Measurements from ENCODE around the gene PNP. TPM values are rescaled to one million over a fixed set of nuclear protein-coding genes. Genes with fewer than 3 reads are reported as not detected.

Gene PNP
- total and polyA plus RNA-seq, 10 donors: 36.0 to 93.1 (median 64.8) TPM

- no peak for TF ChIP-seq POLR2AphosphoS5 (IDR thresholded peaks at IDR 0.05)
- TF ChIP-seq POLR2A (IDR thresholded peaks at IDR 0.05): no peak
- TF ChIP-seq CTCF (IDR thresholded peaks at IDR 0.05 in 8 of 11, conservative IDR thresholded peaks at IDR 0.05 in 3 of 11): no peak
- Histone ChIP-seq H3K36me3 (no peaks in the 10 kb centered on the region), H3K4me1 (peaks cover 22 to 77% (median 54%) of the 10 kb centered on the region in 6 donors), H3K27me3 (replicated peaks in 1 of 7) (no peaks in the 10 kb centered on the region), H3K27ac (peak overlapping the region in 5 of 8 donors; percentile 29 to 68 (median 45)), H3K4me3 (peak overlapping the region in 1 of 8 donors; percentile 39), H3K9me3 (no peaks in the 10 kb centered on the region)
- intact Hi-C loops (cut with DNase I; ENCODE audit: low total_unique reads): no loop called here
- DNase-seq: no peak
- WGBS, 5 donors: 36 to 49% (median 42%) methylated on average over 6 of the region's 6 CpGs
Observed at GRCh38 chr14:20489093-20489994, 20.1 kb downstream of the PNP start.

- H3K27me3 ChIP-seq (replicated peaks in 1 of 7): no peaks in the 10 kb centered on the region
- peak overlapping the region in 5 of 8 donors; percentile 29 to 68 (median 53) for H3K27ac ChIP-seq
- peaks cover 22 to 86% (median 54%) of the 10 kb centered on the region in 6 donors for H3K4me1 ChIP-seq
- 23 to 42% (median 32%) methylated on average over 6 of the region's 6 CpGs for WGBS, 5 donors
- intact Hi-C loops (cut with DNase I; ENCODE audit: low total_unique reads): no loop called here
- peak overlapping the region in 1 of 8 donors; percentile 39 for H3K4me3 ChIP-seq
- DNase-seq: no peak
- no peaks in the 10 kb centered on the region for H3K36me3 ChIP-seq
- H3K9me3 ChIP-seq: no peaks in the 10 kb centered on the region
- TF ChIP-seq POLR2AphosphoS5 (IDR thresholded peaks at IDR 0.05) (no peak), POLR2A (IDR thresholded peaks at IDR 0.05) (no peak), CTCF (IDR thresholded peaks at IDR 0.05 in 8 of 11, conservative IDR thresholded peaks at IDR 0.05 in 3 of 11) (no peak)
Observed at GRCh38 chr14:20490563-20490962, 21.4 kb downstream of the PNP start.

GRCh38 chr14:20492486-20492885, 23.3 kb downstream of the PNP start:
- intact Hi-C loops (cut with DNase I; ENCODE audit: low total_unique reads): no loop called here
- H3K4me1 ChIP-seq: peaks cover 17 to 75% (median 46%) of the 10 kb centered on the region in 6 donors
- no peaks in the 10 kb centered on the region for H3K36me3 ChIP-seq
- TF ChIP-seq POLR2AphosphoS5 (IDR thresholded peaks at IDR 0.05): no peak
- TF ChIP-seq POLR2A (IDR thresholded peaks at IDR 0.05): no peak
- no peak for TF ChIP-seq CTCF (IDR thresholded peaks at IDR 0.05 in 8 of 11, conservative IDR thresholded peaks at IDR 0.05 in 3 of 11)
- no peak for DNase-seq
- no peaks in the 10 kb centered on the region for H3K9me3 ChIP-seq
- H3K27me3 ChIP-seq (replicated peaks in 1 of 7): no peaks in the 10 kb centered on the region
- peak overlapping the region in 1 of 8 donors; percentile 68 for H3K27ac ChIP-seq
- 91 to 97% (median 94%) methylated on average over 4 of the region's 4 CpGs for WGBS, 5 donors
- H3K4me3 ChIP-seq: no peak overlapping the region

- WGBS, 5 donors: 22 to 35% (median 23%) methylated on average over 2 of the region's 2 CpGs
Observed at GRCh38 chr14:20493634-20494033, 24.4 kb downstream of the PNP start.

More at GRCh38 chr14:20493634-20494033, 24.4 kb downstream of the PNP start:
- Histone ChIP-seq H3K27me3 (replicated peaks in 1 of 7) (no peaks in the 10 kb centered on the region), H3K4me3 (no peak overlapping the region), H3K4me1 (peaks cover 13 to 70% (median 47%) of the 10 kb centered on the region in 6 donors), H3K36me3 (no peaks in the 10 kb centered on the region), H3K9me3 (no peaks in the 10 kb centered on the region), H3K27ac (peak overlapping the region in 3 of 8 donors; percentile 46 to 56 (median 48))
- intact Hi-C loops (cut with DNase I; ENCODE audit: low total_unique reads): no loop called here
- DNase-seq: no peak
- TF ChIP-seq POLR2AphosphoS5 (IDR thresholded peaks at IDR 0.05): no peak
- no peak for TF ChIP-seq POLR2A (IDR thresholded peaks at IDR 0.05)
- TF ChIP-seq CTCF (IDR thresholded peaks at IDR 0.05 in 8 of 11, conservative IDR thresholded peaks at IDR 0.05 in 3 of 11): no peak

Measured in spleen (tissue), 11 donors.